Sigmoid colon (tissue), 7 donors: ENCODE measurements around the gene WASF2. TPM values are rescaled to one million over a fixed set of nuclear protein-coding genes. Genes with fewer than 3 reads are reported as not detected.

Source experiments
- DNase-seq: peaks from one replicate; pipeline ENCODE4 v3.0.0-alpha.2; 2019
- H3K27ac ChIP-seq, 4 donors: fragments of 200-600 bp; sonication (generic); one replicate each; pipeline ENCODE4 v1.5.1; 2016 to 2019; ENCODE audit warnings: mild to moderate bottlenecking in 1 of 4
- H3K27me3 ChIP-seq, 3 donors: fragments of 200-600 bp; sonication (generic); one replicate each; pipeline ENCODE4 v1.5.1; 2019; ENCODE audit warnings: mild to moderate bottlenecking in 1 of 3
- H3K36me3 ChIP-seq, 4 donors: fragments of 200-600 bp; sonication (generic); one replicate each; pipeline ENCODE4 v1.5.1; 2016 to 2019
- H3K4me1 ChIP-seq, 4 donors: fragments of 200-600 bp; sonication (generic); one replicate each; pipeline ENCODE4 v1.5.1; 2017 to 2019
- H3K4me3 ChIP-seq, 4 donors: fragments of 200-600 bp; sonication (generic); one replicate each; pipeline ENCODE4 v1.5.1; 2017 to 2019; ENCODE audit warnings: mild to moderate bottlenecking in 2 of 4, moderate library complexity in 1 of 4
- H3K9me3 ChIP-seq, 4 donors: fragments of 200-600 bp in 3 of 4; sonication (generic) in 3 of 4; one replicate each; pipeline versions ENCODE4 v1.5.1 to v1.6.1; 2013 to 2019
- EP300 ChIP-seq, 4 donors: sonication (generic); formaldehyde crosslinking; IDR thresholded peaks; one replicate each; pipeline ENCODE4 v1.6.1; 2017; ENCODE audit warnings: antibody characterized with exemption in 4 of 4
- POLR2A ChIP-seq, 2 donors: fragments of 450-650 bp; IDR thresholded peaks; one replicate each; pipeline ENCODE4 v1.6.1; 2016; ENCODE audit warnings: antibody characterized with exemption in 2 of 2, mild to moderate bottlenecking in 2 of 2, moderate library complexity in 2 of 2
- POLR2AphosphoS5 ChIP-seq, 4 donors: sonication (generic); formaldehyde crosslinking; IDR thresholded peaks; one replicate each; pipeline ENCODE4 v1.6.1; 2017; ENCODE audit warnings: antibody characterized with exemption in 4 of 4
- WGBS, 2 donors: extraction: QIAGEN DNeasy Blood & Tissue Kit; methylation state at CpG; one replicate each; pipeline ENCODE4 v1.1.7; 2013; 5-methylcytosine and 5-hydroxymethylcytosine counted together
- intact Hi-C: fragments of 100-400 bp; cut with DNase I; formaldehyde crosslinking; loops from one replicate; pipeline ENCODE4 v1.15.1; 2023
- polyA plus RNA-seq, 3 donors: library from polyadenylated mRNA; stranded (reverse); fragments of 200-250 nt; gene quantifications; one replicate each; pipeline ENCODE4 v1.2.3, GENCODE V29; 2013
- total RNA-seq, 4 donors: library from RNA; depleted of rRNA; stranded (reverse); fragments of >200 nt; gene quantifications; one replicate each; pipeline ENCODE4 v1.1.0, GENCODE V29; 2016
- TF ChIP-seq, protein P1 (sequence below), 4 experiments: fragments of 450-650 bp in 3 of 4; fragments of 200-600 bp in 1 of 4; IDR thresholded peaks; one replicate each; pipeline ENCODE4 v1.5.1; 2016 to 2019; ENCODE audit warnings: antibody characterized with exemption in 4 of 4, mild to moderate bottlenecking in 3 of 4, moderate library complexity in 2 of 4
- donor health status: healthy with polysubstance abuse.
- donor health status: Bipolar disorder and iron deficiency.
- donor health status: healthy.

The WASF2 gene
- total and polyA plus RNA-seq, 7 donors, result 30.0 to 69.6 (median 56.9) TPM

DNA sequence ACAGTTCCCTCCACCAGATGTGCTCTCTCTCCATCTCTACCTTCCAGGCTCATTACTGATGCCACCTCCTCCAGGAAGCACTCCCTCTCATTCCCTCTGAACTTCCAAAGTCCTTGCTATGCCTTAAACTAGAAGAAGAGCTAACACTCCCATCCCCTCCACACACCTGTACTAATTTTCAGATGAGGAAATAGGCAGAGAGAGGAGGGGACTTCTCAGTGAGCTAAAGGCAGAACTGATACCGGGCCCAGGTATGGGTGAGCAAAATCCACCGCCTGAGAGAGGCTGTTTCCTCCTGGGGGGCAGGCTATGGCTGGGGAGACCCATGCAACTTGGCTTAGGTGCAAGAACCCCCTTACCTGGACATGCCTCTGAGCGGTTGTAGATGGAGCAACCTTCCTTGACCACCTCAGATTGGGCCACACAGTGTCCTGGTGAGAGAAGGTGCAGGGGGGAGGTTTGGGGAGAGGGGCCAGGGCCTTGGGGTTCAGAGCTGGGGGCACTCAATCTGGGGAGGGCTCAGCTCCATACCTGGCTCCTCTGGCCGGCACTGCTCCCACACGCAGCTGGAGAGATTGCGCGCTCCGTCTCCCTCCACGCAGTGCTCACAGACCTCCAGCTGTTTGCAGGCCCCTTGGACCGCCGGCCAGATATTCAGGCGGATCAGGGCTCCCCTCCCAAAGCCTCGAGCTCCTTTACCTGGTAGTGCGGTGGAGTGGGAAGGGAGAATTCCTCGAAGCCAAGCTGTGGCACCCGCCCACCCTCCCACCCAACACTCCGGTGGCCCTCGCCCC, 107.8 kb downstream of the WASF2 start:
- WGBS, 2 donors, result 74 to 80% methylated on average over 18 of the region's 18 CpGs
- Histone ChIP-seq H3K9me3 (no peaks in the 10 kb centered on the region), H3K27ac (no peak overlapping the region), H3K27me3 (peaks cover 0 to 16% (median 12%) of the 10 kb centered on the region in 3 donors), H3K4me3 (no peak overlapping the region), H3K4me1 (peaks cover 0 to 6% (median 2%) of the 10 kb centered on the region in 4 donors), H3K36me3 (no peaks in the 10 kb centered on the region)
- TF ChIP-seq POLR2AphosphoS5 (IDR thresholded peaks at IDR 0.05), result no peak
- no peak for TF ChIP-seq EP300 (IDR thresholded peaks at IDR 0.05)
- TF ChIP-seq, protein P1, sequence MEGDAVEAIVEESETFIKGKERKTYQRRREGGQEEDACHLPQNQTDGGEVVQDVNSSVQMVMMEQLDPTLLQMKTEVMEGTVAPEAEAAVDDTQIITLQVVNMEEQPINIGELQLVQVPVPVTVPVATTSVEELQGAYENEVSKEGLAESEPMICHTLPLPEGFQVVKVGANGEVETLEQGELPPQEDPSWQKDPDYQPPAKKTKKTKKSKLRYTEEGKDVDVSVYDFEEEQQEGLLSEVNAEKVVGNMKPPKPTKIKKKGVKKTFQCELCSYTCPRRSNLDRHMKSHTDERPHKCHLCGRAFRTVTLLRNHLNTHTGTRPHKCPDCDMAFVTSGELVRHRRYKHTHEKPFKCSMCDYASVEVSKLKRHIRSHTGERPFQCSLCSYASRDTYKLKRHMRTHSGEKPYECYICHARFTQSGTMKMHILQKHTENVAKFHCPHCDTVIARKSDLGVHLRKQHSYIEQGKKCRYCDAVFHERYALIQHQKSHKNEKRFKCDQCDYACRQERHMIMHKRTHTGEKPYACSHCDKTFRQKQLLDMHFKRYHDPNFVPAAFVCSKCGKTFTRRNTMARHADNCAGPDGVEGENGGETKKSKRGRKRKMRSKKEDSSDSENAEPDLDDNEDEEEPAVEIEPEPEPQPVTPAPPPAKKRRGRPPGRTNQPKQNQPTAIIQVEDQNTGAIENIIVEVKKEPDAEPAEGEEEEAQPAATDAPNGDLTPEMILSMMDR (IDR thresholded peaks at IDR 0.05), result no peak
- no peak for TF ChIP-seq POLR2A (IDR thresholded peaks at IDR 0.05)
- no peak for DNase-seq
- intact Hi-C loops, result no loop called here

DNA sequence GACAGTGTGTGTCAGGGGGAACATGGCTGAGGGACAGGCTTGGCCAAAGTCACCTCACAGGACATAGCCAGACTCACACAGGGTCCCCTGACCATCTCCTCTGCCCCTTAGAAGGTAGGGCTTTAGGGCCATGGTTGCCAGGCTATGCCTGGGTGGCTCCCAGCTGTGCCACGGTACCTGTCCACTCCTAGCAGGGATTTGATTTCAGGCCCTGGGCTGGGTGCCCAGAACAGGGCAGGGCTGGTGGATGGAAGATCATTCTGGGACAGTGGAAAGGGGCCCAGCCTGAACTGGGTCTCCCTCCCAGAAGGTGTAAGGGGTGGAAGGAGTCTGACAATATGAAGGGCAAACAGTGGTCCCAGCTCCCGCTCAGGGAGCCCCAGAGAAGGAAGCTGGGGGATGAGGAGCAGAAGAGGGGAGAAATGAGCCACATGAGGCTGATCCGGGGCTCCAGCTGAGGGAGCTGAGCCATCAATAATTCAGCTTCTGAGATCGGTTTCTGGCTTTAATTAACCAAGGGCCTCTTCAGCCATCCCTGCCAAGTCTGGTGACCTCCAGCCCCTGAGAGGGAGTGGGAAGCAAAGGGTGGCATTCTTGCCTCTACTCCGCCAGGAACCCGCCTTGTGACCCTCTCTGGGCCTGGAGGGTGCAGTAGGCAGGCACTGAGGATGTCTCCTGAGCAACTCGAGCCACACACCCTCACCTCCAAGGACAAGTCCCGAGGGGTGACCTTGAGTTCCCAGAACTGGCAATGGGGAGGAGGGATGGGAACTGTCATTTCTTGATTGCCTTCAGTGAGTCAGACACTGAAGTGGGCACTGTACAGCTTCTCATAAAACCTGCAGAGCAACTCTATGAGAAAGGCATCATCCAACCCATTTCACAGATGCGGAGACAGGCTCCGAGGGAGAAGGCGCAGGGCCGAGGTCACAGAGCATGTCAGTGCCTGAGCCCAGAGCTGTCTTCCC, 108.9 kb downstream of the WASF2 start:
- peaks cover 0 to 6% (median 2%) of the 10 kb centered on the region in 4 donors for H3K4me1 ChIP-seq
- no peak for TF ChIP-seq EP300 (IDR thresholded peaks at IDR 0.05)
- TF ChIP-seq POLR2A (IDR thresholded peaks at IDR 0.05), result no peak
- TF ChIP-seq POLR2AphosphoS5 (IDR thresholded peaks at IDR 0.05), result no peak
- TF ChIP-seq, protein P1 (IDR thresholded peaks at IDR 0.05), result no peak
- H3K4me3 ChIP-seq, result no peak overlapping the region
- no peaks in the 10 kb centered on the region for H3K9me3 ChIP-seq
- H3K27me3 ChIP-seq, result peaks cover 0 to 16% (median 12%) of the 10 kb centered on the region in 3 donors
- H3K27ac ChIP-seq, result no peak overlapping the region
- 62 to 84% methylated on average over 12 of the region's 12 CpGs for WGBS, 2 donors
- DNase-seq, result no peak
- intact Hi-C loops, result no loop called here
- H3K36me3 ChIP-seq, result no peaks in the 10 kb centered on the region

DNA sequence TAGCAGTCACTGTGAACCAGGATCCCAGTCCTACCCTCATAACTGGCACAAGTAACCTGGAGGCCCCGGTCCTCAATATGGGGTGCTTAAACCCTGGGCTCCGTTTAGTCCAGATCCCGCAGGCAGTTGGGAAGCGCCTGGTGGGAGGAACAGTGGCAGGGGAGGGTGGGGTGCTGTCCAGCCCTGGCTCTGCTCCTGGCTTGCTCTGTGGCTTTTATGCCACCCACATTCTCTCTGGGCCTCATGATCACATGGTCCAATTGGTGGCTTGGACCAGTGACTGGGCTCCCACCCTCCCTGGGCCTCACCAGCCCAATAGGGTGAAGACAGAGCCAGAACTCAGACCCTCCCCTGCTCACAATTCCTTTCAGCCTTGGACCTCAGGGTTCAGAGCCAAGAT, 109.7 kb downstream of the WASF2 start:
- intact Hi-C loops, result no loop called here
- DNase-seq, result no peak
- H3K27ac ChIP-seq, result no peak overlapping the region
- no peaks in the 10 kb centered on the region for H3K36me3 ChIP-seq
- 89 to 92% methylated on average over 4 of the region's 4 CpGs for WGBS, 2 donors
- H3K27me3 ChIP-seq, result peaks cover 0 to 16% (median 12%) of the 10 kb centered on the region in 3 donors
- TF ChIP-seq POLR2A (IDR thresholded peaks at IDR 0.05), result no peak
- no peaks in the 10 kb centered on the region for H3K9me3 ChIP-seq
- no peak overlapping the region for H3K4me3 ChIP-seq
- H3K4me1 ChIP-seq, result peaks cover 0 to 6% (median 2%) of the 10 kb centered on the region in 4 donors

DNA sequence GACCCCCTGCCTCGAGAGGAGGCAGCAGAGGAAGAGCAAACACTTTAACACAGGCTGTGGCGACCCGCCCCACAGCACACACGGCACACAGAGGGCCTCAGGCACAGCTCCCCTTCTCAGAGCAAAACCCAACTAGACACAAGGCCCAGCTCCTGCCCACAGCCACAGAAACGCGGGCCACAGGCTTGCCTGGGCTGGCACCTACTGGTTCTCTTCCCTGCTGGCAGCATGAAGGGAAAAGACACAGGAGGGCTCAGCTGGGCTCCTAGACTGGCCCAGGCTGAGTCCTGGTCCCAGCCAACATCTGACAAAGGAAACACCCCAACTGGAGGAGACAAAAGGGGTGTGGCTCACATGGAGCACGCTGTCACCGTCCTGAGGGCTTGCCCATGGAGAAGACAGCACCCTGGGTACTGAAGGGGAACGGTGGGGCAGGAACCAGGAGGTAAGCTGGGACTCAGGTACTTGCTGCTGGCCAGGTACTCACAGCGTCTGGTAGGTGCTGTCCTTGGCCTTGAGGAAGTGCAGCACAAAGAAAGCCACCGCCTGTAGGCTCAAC, 110.3 kb downstream of the WASF2 start:
- no peak for TF ChIP-seq POLR2AphosphoS5 (IDR thresholded peaks at IDR 0.05)
- TF ChIP-seq EP300 (IDR thresholded peaks at IDR 0.05), result no peak
- no peak for TF ChIP-seq POLR2A (IDR thresholded peaks at IDR 0.05)
- TF ChIP-seq, protein P1 (IDR thresholded peaks at IDR 0.05), result no peak
- no peak for DNase-seq
- 64 to 81% methylated on average over 11 of the region's 11 CpGs for WGBS, 2 donors

More for the DNA sequence above, 110.3 kb downstream of the WASF2 start:
- Histone ChIP-seq H3K27ac (no peak overlapping the region), H3K27me3 (peaks cover 0 to 16% (median 12%) of the 10 kb centered on the region in 3 donors), H3K4me1 (peaks cover 0 to 6% (median 2%) of the 10 kb centered on the region in 4 donors), H3K4me3 (no peak overlapping the region), H3K36me3 (no peaks in the 10 kb centered on the region), H3K9me3 (no peaks in the 10 kb centered on the region)
- intact Hi-C loops, result no loop called here
